Mesothelial cell of epicardium (in vitro differentiated cells): ENCODE data around the gene SMOC2. TPM values are rescaled to one million over a fixed set of nuclear protein-coding genes. Genes with fewer than 3 reads are reported as not detected.

Experiments used
- DNase-seq, 2 experiments: peaks; one replicate each; pipeline ENCODE4 v3.0.0; 2021; ENCODE audit warnings: low spot score in 2 of 2; ENCODE audit not compliant: unreplicated experiment in 2 of 2
- H3K27ac Mint-ChIP-seq: 2 replicates; pipeline ENCODE4 v1.8.0; 2021; ENCODE audit warnings: mixed read lengths
- H3K27me3 Mint-ChIP-seq: 2 replicates; pipeline ENCODE4 v1.8.0; 2021; ENCODE audit warnings: low read depth, mixed read lengths
- H3K36me3 Mint-ChIP-seq: 2 replicates; pipeline ENCODE4 v1.8.0; 2021; ENCODE audit warnings: mixed read lengths
- H3K4me1 Mint-ChIP-seq: 2 replicates; pipeline ENCODE4 v1.8.0; 2021; ENCODE audit warnings: mixed read lengths
- H3K4me3 Mint-ChIP-seq: 2 replicates; pipeline ENCODE4 v1.8.0; 2021; ENCODE audit warnings: mild to moderate bottlenecking, moderate library complexity, mixed read lengths
- H3K9me3 Mint-ChIP-seq: 2 replicates; pipeline ENCODE4 v1.8.0; 2021; ENCODE audit warnings: mixed read lengths
- CTCF ChIP-seq: fragments of 200-600 bp; sonication (generic); IDR thresholded peaks from one replicate; pipeline ENCODE4 v1.5.0; 2021; ENCODE audit warnings: antibody characterized with exemption; ENCODE audit not compliant: unreplicated experiment
- total RNA-seq: library from RNA; stranded (reverse); gene quantifications from 3 replicates; pipeline ENCODE4 v1.2.1, GENCODE V29; 2021

Gene SMOC2
- total RNA-seq, 1 donor from 2014 or later: 4.4 TPM

- no peak overlapping the region for H3K27ac Mint-ChIP-seq
- H3K9me3 Mint-ChIP-seq: peaks cover 23% of the 10 kb centered on the region
- H3K4me3 Mint-ChIP-seq: no peak overlapping the region
- DNase-seq: no peak
- peaks cover 8% of the 10 kb centered on the region for H3K27me3 Mint-ChIP-seq
- H3K4me1 Mint-ChIP-seq: peaks cover 8% of the 10 kb centered on the region
- TF ChIP-seq CTCF: no peak
- H3K36me3 Mint-ChIP-seq: no peaks in the 10 kb centered on the region
Observed at GRCh38 chr6:168397012-168397411, 44.0 kb upstream of the SMOC2 start.

GRCh38 chr6:168400037-168400436 is 40.9 kb upstream of the SMOC2 start:
- Mint-ChIP-seq H3K4me3 (no peak overlapping the region), H3K4me1 (no peaks in the 10 kb centered on the region), H3K36me3 (no peaks in the 10 kb centered on the region), H3K27me3 (peaks cover 11% of the 10 kb centered on the region), H3K9me3 (peaks cover 23% of the 10 kb centered on the region), H3K27ac (no peak overlapping the region)
- no peak for TF ChIP-seq CTCF
- DNase-seq: no peak

- no peaks in the 10 kb centered on the region for H3K4me1 Mint-ChIP-seq
- no peak overlapping the region for H3K27ac Mint-ChIP-seq
- no peak for DNase-seq
- no peaks in the 10 kb centered on the region for H3K36me3 Mint-ChIP-seq
- no peak overlapping the region for H3K4me3 Mint-ChIP-seq
- peaks cover 17% of the 10 kb centered on the region for H3K9me3 Mint-ChIP-seq
- peaks cover 10% of the 10 kb centered on the region for H3K27me3 Mint-ChIP-seq
- TF ChIP-seq CTCF: no peak
Observed at GRCh38 chr6:168403370-168404005, 37.5 kb upstream of the SMOC2 start.

GRCh38 chr6:168404560-168404959 is 36.4 kb upstream of the SMOC2 start:
- H3K36me3 Mint-ChIP-seq: no peaks in the 10 kb centered on the region
- no peak for DNase-seq
- peaks cover 10% of the 10 kb centered on the region for H3K9me3 Mint-ChIP-seq
- H3K27me3 Mint-ChIP-seq: peaks cover 10% of the 10 kb centered on the region
- no peak overlapping the region for H3K4me3 Mint-ChIP-seq
- no peak for TF ChIP-seq CTCF
- no peak overlapping the region for H3K27ac Mint-ChIP-seq
- H3K4me1 Mint-ChIP-seq: no peaks in the 10 kb centered on the region

GRCh38 chr6:168407842-168408241 is 33.1 kb upstream of the SMOC2 start:
- peaks cover 4% of the 10 kb centered on the region for H3K27me3 Mint-ChIP-seq
- H3K36me3 Mint-ChIP-seq: no peaks in the 10 kb centered on the region
- H3K4me3 Mint-ChIP-seq: no peak overlapping the region
- no peaks in the 10 kb centered on the region for H3K9me3 Mint-ChIP-seq
- no peaks in the 10 kb centered on the region for H3K4me1 Mint-ChIP-seq
- no peak for DNase-seq
- no peak overlapping the region for H3K27ac Mint-ChIP-seq
- no peak for TF ChIP-seq CTCF
